ENCODE results near the gene KLK14. TPM values are rescaled to one million over a fixed set of nuclear protein-coding genes. Genes with fewer than 3 reads are reported as not detected.

The KLK14 gene
- total and polyA plus RNA-seq, 2 experiments from 2014 or later: 0.42 TPM; not detected in 1

DNA sequence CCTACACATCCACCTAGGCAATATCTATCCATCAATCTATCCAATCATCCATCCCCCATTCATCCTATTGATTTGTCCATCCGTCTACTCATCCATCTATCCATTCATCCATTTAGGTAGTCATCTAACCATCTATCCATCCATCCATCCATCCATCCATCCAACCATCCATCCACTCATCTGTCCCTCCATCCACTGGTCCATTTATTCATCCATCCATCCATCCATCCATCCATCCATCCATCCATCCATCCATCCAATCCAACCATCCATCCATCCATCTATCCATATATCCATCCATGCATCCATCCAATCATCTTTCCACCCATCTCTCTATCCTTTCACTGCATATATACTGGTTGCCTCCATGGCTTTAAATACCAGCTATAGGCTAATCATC lies 21.7 kb downstream of the KLK14 start (continued):
- TF ChIP-seq STAT1 (IDR thresholded peaks at IDR 0.05; ENCODE audit: unreplicated experiment): no peak
- no peak for TF ChIP-seq CREB1 (CRISPR knock-in tag; IDR thresholded peaks at IDR 0.05; ENCODE audit: low read depth)
- no peak for TF ChIP-seq ZNF114 (CRISPR knock-in tag; IDR thresholded peaks at IDR 0.05)
- TF ChIP-seq, protein P1, sequence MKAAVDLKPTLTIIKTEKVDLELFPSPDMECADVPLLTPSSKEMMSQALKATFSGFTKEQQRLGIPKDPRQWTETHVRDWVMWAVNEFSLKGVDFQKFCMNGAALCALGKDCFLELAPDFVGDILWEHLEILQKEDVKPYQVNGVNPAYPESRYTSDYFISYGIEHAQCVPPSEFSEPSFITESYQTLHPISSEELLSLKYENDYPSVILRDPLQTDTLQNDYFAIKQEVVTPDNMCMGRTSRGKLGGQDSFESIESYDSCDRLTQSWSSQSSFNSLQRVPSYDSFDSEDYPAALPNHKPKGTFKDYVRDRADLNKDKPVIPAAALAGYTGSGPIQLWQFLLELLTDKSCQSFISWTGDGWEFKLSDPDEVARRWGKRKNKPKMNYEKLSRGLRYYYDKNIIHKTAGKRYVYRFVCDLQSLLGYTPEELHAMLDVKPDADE (IDR thresholded peaks at IDR 0.05): no peak
- no peak for TF ChIP-seq POLR2AphosphoS5 (IDR thresholded peaks at IDR 0.05; ENCODE audit: low read depth)
- TF ChIP-seq, protein P2, sequence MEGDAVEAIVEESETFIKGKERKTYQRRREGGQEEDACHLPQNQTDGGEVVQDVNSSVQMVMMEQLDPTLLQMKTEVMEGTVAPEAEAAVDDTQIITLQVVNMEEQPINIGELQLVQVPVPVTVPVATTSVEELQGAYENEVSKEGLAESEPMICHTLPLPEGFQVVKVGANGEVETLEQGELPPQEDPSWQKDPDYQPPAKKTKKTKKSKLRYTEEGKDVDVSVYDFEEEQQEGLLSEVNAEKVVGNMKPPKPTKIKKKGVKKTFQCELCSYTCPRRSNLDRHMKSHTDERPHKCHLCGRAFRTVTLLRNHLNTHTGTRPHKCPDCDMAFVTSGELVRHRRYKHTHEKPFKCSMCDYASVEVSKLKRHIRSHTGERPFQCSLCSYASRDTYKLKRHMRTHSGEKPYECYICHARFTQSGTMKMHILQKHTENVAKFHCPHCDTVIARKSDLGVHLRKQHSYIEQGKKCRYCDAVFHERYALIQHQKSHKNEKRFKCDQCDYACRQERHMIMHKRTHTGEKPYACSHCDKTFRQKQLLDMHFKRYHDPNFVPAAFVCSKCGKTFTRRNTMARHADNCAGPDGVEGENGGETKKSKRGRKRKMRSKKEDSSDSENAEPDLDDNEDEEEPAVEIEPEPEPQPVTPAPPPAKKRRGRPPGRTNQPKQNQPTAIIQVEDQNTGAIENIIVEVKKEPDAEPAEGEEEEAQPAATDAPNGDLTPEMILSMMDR (conservative IDR thresholded peaks at IDR 0.05; ENCODE audit: low read depth in 2 of 2): no peak
- TF ChIP-seq, protein P3, sequence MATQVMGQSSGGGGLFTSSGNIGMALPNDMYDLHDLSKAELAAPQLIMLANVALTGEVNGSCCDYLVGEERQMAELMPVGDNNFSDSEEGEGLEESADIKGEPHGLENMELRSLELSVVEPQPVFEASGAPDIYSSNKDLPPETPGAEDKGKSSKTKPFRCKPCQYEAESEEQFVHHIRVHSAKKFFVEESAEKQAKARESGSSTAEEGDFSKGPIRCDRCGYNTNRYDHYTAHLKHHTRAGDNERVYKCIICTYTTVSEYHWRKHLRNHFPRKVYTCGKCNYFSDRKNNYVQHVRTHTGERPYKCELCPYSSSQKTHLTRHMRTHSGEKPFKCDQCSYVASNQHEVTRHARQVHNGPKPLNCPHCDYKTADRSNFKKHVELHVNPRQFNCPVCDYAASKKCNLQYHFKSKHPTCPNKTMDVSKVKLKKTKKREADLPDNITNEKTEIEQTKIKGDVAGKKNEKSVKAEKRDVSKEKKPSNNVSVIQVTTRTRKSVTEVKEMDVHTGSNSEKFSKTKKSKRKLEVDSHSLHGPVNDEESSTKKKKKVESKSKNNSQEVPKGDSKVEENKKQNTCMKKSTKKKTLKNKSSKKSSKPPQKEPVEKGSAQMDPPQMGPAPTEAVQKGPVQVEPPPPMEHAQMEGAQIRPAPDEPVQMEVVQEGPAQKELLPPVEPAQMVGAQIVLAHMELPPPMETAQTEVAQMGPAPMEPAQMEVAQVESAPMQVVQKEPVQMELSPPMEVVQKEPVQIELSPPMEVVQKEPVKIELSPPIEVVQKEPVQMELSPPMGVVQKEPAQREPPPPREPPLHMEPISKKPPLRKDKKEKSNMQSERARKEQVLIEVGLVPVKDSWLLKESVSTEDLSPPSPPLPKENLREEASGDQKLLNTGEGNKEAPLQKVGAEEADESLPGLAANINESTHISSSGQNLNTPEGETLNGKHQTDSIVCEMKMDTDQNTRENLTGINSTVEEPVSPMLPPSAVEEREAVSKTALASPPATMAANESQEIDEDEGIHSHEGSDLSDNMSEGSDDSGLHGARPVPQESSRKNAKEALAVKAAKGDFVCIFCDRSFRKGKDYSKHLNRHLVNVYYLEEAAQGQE (IDR thresholded peaks at IDR 0.05; ENCODE audit: unreplicated experiment): no peak
- no peak for TF ChIP-seq JUNB (IDR thresholded peaks at IDR 0.05; ENCODE audit: unreplicated experiment)
- TF ChIP-seq EZH2phosphoT487 (IDR thresholded peaks at IDR 0.05; ENCODE audit: unreplicated experiment): no peak
- TF ChIP-seq ZNF331 (CRISPR knock-in tag; IDR thresholded peaks at IDR 0.05; ENCODE audit: low read depth): no peak

DNA sequence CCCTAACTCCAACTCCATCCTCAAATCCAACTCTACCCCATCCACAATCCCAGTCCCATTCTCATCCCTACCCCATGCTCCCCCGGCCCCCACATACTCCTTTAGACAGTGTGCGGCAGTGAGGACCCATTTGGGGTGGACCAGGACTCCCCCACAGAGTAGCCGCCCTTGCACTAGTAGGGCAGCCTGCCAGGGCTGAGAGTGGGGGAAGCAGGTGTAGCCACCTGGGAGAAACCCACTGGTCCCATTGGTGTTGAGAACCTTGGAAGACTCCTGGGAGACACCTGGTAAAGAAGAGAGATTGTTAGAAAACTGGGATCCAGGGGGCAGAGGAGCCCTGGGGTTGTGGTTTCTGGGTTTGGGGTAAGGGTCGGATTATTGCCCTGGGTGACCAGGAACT lies 22.4 kb downstream of the KLK14 start:
- no peak overlapping the region for H3K4me3 Mint-ChIP-seq
- H3K9me3 Mint-ChIP-seq: no peaks in the 10 kb centered on the region; the same call in 1 of the 3 replicates
- no peak overlapping the region for H3K27ac Mint-ChIP-seq
- Histone ChIP-seq H3K79me2 (replicated peaks; ENCODE audit: insufficient read depth) (no peaks in the 10 kb centered on the region), H3K36me3 (ENCODE audit: insufficient read depth) (no peaks in the 10 kb centered on the region), H3K4me1 (ENCODE audit: insufficient read depth) (no peaks in the 10 kb centered on the region), H3K9me2 (ENCODE audit: insufficient read depth) (peaks cover 8% of the 10 kb centered on the region; the same call in 1 of the 2 replicates), H3F3A (replicated peaks; ENCODE audit: low read depth) (no peaks in the 10 kb centered on the region), H4K20me1 (replicated peaks; ENCODE audit: insufficient read depth) (no peaks in the 10 kb centered on the region), H3K4me2 (no peak overlapping the region), H3K27ac (ENCODE audit: low read depth) (no peak overlapping the region), H3K4me3 (no peak overlapping the region), H2AFZ (no peak overlapping the region), H3K27me3 (ENCODE audit: insufficient read depth) (no peaks in the 10 kb centered on the region)
- TF ChIP-seq POLR2AphosphoS5 (IDR thresholded peaks at IDR 0.05; ENCODE audit: low read depth): no peak
- TF ChIP-seq EZH2phosphoT487 (IDR thresholded peaks at IDR 0.05; ENCODE audit: unreplicated experiment): no peak
- no peak for TF ChIP-seq CREB1 (CRISPR knock-in tag; IDR thresholded peaks at IDR 0.05; ENCODE audit: low read depth)
- TF ChIP-seq ZNF331 (CRISPR knock-in tag; IDR thresholded peaks at IDR 0.05; ENCODE audit: low read depth): no peak
- TF ChIP-seq NANOG (IDR thresholded peaks at IDR 0.05; ENCODE audit: borderline replicate concordance): no peak
- TF ChIP-seq, protein P3 (IDR thresholded peaks at IDR 0.05; ENCODE audit: unreplicated experiment): no peak
- TF ChIP-seq ZNF114 (CRISPR knock-in tag; IDR thresholded peaks at IDR 0.05): no peak
- H3K4me1 Mint-ChIP-seq: peaks cover 2% of the 10 kb centered on the region
- H3K27me3 Mint-ChIP-seq (ENCODE audit: insufficient read depth, low read depth, poor library complexity): peaks cover 2% of the 10 kb centered on the region
- no peaks in the 10 kb centered on the region for H3K36me3 Mint-ChIP-seq (ENCODE audit: low read depth)
- ATAC-seq (no peak), DNase-seq (ENCODE audit: low spot score) (no peak)
